ENCODE data around the gene APLP1. TPM values are rescaled to one million over a fixed set of nuclear protein-coding genes. Genes with fewer than 3 reads are reported as not detected.
A peak's percentile ranks its signal among the peaks of the same experiment; 100 is the strongest.
"Not testable (repeated sequence)": the region's sequence is repeated elsewhere in the genome, so short reads cannot be mapped to it uniquely, and the experiment has no call there.

Gene APLP1
- total RNA-seq, 1 donor from 2014 or later, result 25.7 TPM

DNA sequence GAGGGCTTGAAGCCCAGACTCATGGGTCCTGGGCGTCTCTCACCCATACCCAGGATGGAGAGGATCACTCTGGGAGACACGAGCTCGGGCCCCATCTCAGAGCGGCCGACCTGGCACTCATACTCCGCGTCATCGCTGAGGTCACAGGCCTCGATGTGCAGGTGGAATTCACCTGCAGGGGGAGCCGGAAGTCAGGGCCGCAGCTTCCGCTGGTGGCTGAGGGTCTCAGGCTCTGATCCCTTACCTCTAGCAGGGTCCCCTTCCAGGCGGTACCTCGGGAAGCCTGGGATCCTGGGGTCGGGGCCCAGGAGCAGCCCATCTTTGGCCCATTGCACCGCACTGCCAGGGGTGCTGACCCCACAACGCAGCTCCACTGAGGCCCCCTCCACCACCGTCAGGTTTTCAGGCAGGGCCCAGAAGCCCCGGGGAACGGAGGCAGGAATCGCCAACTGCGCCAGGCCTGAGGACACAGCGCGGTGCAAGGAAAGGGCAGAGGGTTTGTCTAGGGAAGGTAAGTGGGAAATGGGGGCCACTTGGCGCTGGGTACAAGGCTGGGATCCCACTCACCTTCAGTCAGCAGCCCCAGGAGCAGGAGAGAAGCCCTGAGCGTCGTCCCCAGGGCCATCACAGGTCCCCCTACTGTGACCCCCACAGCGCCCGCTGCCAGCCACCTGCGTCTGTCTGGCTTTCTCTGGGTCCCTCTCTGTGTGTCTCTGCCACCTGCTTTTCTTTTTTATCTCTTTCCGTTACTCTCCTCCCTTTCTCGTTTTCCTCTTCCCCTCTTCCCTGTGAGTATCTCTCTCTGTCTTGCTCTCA, 17.0 kb upstream of the APLP1 start:
- ATAC-seq, result no peak
- DNase-seq, result no peak
- intact Hi-C loops (cut with micrococcal nuclease), result no loop called here

GRCh38 chr19:35852029-35852780, 16.2 kb upstream of the APLP1 start, which contains the start of gene NPHS1:
Gene NPHS1, minus strand, starts transcription at chr19:35852504. Its CDS starts 667 bp downstream, at chr19:35851837.
- intact Hi-C loops (cut with micrococcal nuclease), result no loop called here
- no peak for ATAC-seq

GRCh38 chr19:35853038-35853756, 15.2 kb upstream of the APLP1 start:
- no peak for DNase-seq
- intact Hi-C loops (cut with micrococcal nuclease), result no loop called here
- no peak for ATAC-seq

More at GRCh38 chr19:35852029-35852780, 16.2 kb upstream of the APLP1 start, which contains the start of gene NPHS1:
- DNase-seq, result no peak

DNA sequence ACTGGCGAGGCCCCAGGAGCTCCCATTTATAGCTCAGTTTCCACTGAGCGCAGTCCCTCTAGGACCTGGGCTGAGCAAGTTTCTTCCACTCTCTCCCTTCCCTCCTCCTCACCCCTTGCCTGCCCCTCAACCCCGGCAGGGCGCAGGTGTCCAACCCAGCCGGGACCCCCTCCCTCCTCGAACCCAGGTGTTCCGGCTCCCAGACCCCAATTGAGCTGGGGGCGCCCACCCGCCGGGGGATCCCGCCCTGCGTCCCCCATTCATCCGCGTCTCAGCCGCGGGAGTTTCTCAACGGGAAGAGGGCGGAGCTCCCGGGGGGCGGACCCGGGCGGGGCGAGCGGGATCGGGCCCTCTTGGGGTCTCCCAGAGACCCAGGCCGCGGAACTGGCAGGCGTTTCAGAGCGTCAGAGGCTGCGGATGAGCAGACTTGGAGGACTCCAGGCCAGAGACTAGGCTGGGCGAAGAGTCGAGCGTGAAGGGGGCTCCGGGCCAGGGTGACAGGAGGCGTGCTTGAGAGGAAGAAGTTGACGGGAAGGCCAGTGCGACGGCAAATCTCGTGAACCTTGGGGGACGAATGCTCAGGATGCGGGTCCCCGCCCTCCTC, 11.7 kb upstream of the APLP1 start, which contains the start of gene KIRREL2:
TSS of gene KIRREL2 (plus strand) at position 366 of the 604 bp plus-strand sequence. CDS start at position 575, 209 bp downstream.
- peak; percentile 42 for ATAC-seq
- DNase-seq, result no peak
- intact Hi-C loops (cut with micrococcal nuclease), result no loop called here

DNA sequence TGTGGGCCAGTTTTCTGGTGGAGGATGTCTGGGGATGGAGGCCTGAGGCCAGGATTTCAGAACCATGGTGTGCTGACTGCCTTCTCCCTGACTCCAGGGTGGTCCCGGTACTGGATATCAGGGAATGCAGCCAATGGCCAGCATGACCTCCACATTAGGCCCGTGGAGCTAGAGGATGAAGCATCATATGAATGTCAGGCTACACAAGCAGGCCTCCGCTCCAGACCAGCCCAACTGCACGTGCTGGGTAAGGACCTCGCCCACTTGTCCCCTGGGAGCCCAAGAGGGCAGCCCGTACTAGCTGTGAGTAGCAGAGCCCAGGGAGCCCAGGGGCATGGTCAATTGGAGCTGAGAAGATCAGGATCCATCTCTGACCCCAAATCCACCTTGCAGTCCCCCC, 10.1 kb upstream of the APLP1 start:
- intact Hi-C loops (cut with micrococcal nuclease), result no loop called here
- DNase-seq (no peak), ATAC-seq (no peak)

DNA sequence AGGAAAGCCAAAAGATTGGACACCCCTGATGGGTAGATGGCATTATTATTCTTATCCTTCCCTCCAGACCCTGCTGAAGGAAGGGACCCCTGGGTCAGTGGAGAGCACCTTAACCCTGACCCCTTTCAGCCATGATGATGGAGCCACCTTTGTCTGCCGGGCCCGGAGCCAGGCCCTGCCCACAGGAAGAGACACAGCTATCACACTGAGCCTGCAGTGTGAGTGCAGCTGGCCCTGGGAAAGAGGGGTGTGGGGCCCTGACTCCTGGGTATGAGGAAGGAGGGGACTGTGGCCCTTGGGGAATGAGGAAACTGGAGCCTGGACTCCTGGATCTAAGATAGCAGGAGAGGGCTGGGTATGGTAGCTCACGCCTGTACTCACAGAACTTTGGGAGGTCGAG, 9.0 kb upstream of the APLP1 start:
- intact Hi-C loops (cut with micrococcal nuclease), result no loop called here
- DNase-seq (no peak), ATAC-seq (no peak)

GRCh38 chr19:35860436-35860817, 7.9 kb upstream of the APLP1 start:
- intact Hi-C loops (cut with micrococcal nuclease), result no loop called here
- no peak for ATAC-seq
- no peak for DNase-seq

GRCh38 chr19:35860818-35861639, 7.3 kb upstream of the APLP1 start:
- intact Hi-C loops (cut with micrococcal nuclease), result no loop called here
- no peak for DNase-seq
- ATAC-seq, result peak; percentile 66

DNA sequence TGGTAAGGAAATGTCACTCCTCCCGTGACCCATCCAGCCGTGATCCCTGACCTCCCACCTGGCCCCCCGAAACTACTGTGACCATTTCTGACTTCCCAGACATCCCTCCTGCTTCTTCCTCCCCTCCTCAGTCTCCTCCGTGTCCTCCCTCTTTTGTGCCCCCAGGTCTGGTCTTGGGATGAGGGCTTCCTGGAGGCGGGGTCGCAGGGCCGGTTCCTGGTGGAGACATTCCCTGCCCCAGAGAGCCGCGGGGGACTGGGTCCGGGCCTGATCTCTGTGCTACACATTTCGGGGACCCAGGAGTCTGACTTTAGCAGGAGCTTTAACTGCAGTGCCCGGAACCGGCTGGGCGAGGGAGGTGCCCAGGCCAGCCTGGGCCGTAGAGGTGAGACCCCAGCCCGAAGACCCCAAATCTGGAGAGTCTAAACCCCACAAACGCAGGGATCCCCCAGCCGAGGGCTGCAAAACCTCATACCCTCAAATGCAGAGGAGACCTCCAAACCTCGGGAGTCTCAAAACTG, 6.7 kb upstream of the APLP1 start:
- DNase-seq (no peak), ATAC-seq (no peak)
- intact Hi-C loops (cut with micrococcal nuclease), result no loop called here

DNA sequence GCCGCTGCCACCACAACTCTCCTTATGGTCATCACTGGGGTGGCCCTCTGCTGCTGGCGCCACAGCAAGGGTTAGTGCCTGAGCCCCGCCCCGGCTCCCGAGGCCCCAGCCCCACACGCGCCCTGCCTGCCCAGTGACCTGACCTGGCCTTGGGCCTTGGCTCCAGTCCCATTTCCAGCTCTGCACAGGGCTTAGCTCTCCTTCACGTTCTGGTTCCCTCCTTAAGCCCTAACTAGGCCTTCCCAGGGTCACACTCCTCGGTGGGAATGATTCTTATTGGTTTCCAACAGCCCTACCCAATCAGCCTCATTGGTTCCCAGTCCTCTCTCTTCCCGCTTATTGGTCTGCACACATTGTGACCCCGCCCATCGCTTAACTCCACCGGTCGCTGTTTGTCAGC, 5.8 kb upstream of the APLP1 start:
- DNase-seq, result no peak
- intact Hi-C loops (cut with micrococcal nuclease), result no loop called here
- ATAC-seq, result no peak

DNA sequence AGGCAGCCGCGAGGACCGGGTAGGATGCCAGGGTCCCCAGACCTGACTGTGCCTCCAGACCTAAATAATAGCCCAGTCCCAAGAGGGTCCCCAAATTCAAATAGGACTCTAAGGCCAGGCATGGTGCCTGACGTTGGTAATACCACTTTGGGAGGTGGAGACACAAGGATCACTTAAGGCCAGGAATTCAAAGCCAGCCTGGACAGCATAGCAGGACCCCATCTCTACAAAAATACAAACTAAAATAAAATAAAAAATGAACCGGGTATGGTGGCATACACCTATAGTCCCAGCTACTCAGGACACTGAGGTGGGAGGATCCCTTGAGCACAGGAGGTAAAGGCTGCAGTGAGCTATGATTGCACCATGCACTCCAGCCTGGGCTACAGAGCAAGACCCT, 5.4 kb upstream of the APLP1 start:
- intact Hi-C loops (cut with micrococcal nuclease), result no loop called here

DNA sequence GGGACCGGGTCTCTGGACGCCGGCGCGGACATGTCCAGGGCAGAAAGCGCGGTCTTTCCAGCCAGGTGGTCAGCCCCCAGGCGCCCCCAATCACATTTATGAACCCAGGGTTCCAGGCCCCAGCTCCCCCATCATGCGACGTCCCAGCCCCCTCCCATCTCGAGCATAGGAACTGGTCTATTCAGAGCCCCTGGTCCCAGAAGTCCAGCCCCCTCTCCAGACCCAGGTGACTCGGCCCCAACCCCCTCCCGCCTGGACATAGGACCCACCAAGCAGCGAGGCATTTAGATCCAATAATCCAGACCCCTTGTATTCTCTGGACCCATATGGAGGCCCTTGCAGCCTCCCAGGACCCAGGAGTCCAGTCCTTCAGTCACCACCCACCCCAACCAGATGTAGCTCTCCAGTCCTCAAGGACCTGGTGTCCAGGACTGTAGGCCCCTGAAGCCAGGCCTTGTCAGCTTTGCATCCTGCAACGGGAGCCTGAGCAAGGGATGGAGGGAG, 501 bp downstream of the APLP1 start:
- intact Hi-C loops (cut with micrococcal nuclease), result no loop called here
- ATAC-seq (no peak), DNase-seq (no peak)

More for the DNA sequence above, 5.4 kb upstream of the APLP1 start:
- DNase-seq (no peak), ATAC-seq (no peak)

- ATAC-seq (peak; percentile 73), DNase-seq (peak; percentile 78)
- intact Hi-C loops (cut with micrococcal nuclease), result no loop called here
These were observed 1.2 kb downstream of the APLP1 start for GRCh38 chr19:35869327-35870123.

DNA sequence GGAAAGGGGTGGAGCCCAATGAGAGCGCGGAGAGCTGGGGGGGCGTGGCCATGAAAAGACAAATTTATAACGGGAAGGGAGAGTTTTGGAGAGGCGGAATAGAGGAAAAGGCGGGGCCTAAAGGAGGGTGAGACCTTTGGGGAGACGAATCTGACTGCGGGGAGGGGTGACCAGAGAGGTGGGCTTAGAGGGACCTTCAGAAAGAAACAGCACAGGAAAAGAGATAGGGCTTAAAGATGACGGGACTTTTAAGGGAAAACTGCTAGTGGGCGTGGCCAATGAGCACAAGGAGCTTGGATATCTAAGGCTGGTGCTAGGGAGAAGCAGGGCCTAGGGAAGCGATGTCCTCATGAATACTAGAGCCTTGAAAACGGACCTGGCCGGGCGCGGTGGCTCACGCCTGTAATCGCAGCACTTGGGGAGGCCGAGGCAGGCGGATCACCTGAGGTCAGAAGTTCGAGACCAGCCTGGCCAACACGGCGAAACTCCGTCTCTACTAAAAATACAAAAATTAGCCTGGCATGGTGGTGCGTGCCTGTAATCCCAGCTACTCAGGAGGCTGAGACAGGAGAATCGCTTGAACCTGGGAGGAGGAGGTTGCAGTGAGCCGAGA, 1.9 kb downstream of the APLP1 start:
- ATAC-seq; intact Hi-C loops (cut with micrococcal nuclease); DNase-seq: not testable (repeated sequence)

DNA sequence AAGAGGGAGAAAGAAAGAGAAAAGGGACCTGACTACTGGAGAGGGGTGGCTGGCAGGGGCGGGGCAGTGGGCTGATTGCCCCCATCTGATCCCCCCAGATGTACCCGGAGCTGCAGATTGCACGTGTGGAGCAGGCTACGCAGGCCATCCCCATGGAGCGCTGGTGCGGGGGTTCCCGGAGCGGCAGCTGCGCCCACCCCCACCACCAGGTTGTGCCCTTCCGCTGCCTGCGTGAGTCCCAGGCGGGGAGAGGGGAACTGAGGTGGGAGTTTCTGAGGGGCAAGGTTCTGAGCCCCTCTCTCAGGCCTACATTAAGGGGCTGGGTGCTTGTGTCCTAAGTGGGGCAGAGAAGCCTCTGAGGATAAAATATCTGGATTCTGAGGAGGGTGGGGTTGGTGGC, 2.4 kb downstream of the APLP1 start:
- ATAC-seq (no peak), DNase-seq (no peak)
- intact Hi-C loops (cut with micrococcal nuclease), result no loop called here

DNA sequence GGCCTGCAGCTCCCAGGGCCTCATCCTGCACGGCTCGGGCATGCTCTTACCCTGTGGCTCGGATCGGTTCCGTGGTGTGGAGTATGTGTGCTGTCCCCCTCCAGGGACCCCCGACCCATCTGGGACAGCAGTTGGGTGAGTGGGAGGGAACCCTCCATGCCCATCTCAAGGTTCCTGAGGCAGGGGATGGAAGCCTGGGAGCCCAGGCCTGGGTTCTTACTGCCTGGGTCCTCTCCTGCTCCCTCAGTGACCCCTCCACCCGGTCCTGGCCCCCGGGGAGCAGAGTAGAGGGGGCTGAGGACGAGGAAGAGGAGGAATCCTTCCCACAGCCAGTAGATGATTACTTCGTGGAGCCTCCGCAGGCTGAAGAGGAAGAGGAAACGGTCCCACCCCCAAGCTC, 3.2 kb downstream of the APLP1 start:
- no peak for ATAC-seq
- intact Hi-C loops (cut with micrococcal nuclease), result no loop called here
- no peak for DNase-seq

DNA sequence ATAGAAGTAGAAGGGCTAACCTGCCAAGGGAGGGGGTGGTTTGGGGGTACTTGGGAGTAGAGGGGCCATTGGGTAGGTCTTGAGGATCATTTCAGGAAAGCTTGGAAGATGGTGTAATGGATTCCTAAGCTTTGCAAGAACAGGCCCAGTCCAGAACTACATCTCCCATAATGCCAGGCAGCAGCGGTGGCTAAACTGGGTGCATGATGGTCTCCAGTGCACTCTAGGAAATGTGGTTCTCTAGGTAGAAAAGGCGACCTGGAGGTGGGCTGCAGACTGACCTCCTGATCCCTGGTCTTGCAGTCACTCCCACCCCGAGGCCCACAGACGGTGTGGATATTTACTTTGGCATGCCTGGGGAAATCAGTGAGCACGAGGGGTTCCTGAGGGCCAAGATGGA, 3.8 kb downstream of the APLP1 start:
- ATAC-seq, result no peak
- no peak for DNase-seq
- intact Hi-C loops (cut with micrococcal nuclease), result no loop called here
